PFSK-1 (cell line): ENCODE measurements around the gene SARS1.

Experiments
- POLR2AphosphoS5 ChIP-seq: IDR thresholded peaks from 2 replicates; pipeline ENCODE4 v1.6.1; 2012; ENCODE audit warnings: low read depth, mild to moderate bottlenecking, control low read depth, low read length, moderate library complexity
- SIN3A ChIP-seq: IDR thresholded peaks from 2 replicates; pipeline ENCODE4 v1.6.1; 2012; ENCODE audit warnings: mild to moderate bottlenecking, low read length, moderate library complexity, borderline replicate concordance; ENCODE audit not compliant: insufficient read depth

DNA sequence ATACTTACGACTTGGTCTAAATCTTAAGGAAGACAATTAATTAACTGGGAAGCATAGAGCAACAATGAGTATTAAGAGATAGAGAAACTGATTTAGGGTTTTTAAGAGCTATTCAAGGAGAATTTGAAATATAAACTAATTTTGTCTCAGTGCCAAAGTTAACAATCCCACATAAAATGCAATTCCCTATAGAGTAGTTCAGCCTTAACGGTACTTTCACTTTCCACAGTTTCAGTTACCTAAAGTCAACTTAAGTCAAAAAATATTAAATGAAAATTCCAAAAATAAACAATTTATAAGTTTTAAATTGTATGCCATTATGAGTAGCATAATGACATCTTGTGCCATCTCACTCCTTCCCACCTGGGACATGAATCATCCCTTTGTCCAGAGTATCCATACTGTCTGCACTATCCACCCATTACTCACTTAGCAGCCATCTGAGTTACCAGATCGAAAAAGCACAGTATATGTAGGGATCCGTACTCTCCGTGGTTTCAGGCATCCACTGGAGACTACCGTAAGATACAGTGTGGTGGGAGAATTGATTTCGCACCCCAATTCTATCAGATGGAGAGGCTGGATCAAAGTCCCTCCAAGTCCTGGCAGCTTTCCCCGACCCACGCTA is 4.8 kb upstream of the SARS1 start:
- TF ChIP-seq POLR2AphosphoS5 (no peak), SIN3A (no peak)
